Mammary epithelial cell (primary cell): ENCODE measurements around the gene PCID2.

Experiments
- EZH2 ChIP-seq: IDR thresholded peaks from 2 replicates; pipeline ENCODE4 v1.6.1; 2012; ENCODE audit warnings: low read length, inconsistent platforms, borderline replicate concordance
- TF ChIP-seq, protein P1 (sequence below), 2 donors: IDR thresholded peaks in 1 of 2; conservative IDR thresholded peaks in 1 of 2; 2 replicates each; pipeline ENCODE4 v1.5.1; 2011 to 2012; ENCODE audit warnings: inconsistent platforms in 2 of 2, low read length in 2 of 2, mild to moderate bottlenecking in 2 of 2, control low read depth in 1 of 2, low read depth in 1 of 2; ENCODE audit not compliant: insufficient read depth in 1 of 2; ENCODE audit errors: extremely low read depth in 1 of 2

DNA sequence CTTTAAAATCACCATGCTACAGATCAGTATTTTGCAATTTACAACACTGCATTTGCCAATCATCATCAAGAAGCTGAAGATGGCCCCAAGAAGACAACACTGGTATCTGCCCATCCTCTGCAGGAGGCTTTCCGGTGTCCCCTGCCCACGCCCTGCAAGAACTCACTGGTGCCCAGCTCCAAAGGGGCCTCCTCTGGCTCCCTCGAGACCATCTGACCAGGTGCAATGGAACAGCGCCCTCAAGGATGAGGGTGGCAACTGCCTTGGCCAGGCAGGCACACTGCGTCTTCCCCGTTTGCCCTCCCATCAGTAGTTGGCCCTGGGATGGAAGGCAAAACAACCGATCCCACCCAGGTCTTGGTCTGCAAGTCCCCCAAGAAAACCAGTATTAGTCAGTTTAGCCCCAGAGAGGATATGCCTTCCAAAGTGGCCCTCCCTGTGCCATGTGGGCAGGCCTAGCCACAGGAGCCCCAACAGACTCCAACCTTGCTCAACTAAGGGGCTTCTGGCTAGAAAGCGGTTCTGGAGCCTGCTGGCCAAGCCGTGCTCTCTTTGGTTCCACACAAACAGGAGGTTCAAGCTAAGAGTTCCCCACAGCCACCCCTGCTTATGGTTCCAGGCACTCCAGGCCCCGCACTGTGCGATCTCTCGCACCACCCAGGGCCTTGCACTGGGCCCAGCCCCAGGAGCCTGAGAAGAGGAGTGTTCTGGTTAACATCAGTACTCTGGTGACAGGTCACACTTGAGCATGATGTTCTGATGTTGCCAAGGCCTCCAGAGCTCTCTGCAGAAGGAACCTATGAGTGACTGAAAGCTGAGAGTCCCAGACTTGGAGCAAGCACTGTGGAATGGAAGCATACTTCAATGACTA lies 4.7 kb downstream of the PCID2 start:
- TF ChIP-seq, protein P1, sequence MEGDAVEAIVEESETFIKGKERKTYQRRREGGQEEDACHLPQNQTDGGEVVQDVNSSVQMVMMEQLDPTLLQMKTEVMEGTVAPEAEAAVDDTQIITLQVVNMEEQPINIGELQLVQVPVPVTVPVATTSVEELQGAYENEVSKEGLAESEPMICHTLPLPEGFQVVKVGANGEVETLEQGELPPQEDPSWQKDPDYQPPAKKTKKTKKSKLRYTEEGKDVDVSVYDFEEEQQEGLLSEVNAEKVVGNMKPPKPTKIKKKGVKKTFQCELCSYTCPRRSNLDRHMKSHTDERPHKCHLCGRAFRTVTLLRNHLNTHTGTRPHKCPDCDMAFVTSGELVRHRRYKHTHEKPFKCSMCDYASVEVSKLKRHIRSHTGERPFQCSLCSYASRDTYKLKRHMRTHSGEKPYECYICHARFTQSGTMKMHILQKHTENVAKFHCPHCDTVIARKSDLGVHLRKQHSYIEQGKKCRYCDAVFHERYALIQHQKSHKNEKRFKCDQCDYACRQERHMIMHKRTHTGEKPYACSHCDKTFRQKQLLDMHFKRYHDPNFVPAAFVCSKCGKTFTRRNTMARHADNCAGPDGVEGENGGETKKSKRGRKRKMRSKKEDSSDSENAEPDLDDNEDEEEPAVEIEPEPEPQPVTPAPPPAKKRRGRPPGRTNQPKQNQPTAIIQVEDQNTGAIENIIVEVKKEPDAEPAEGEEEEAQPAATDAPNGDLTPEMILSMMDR (conservative IDR thresholded peaks at IDR 0.05 in 1 of 2, IDR thresholded peaks at IDR 0.05 in 1 of 2; ENCODE audit: extremely low read depth in 1 of 2, insufficient read depth in 1 of 2, low read depth in 1 of 2, low read length in 2 of 2), result no peak
- TF ChIP-seq EZH2, result no peak
